HG03103 (cell line): ENCODE results near the gene TPPP.
"Not testable (repeated sequence)": the region's sequence is repeated elsewhere in the genome, so short reads cannot be mapped to it uniquely, and the experiment has no call there.

Experiments
- ATAC-seq: cut with Tn5 transposase; IDR thresholded peaks from one replicate; pipeline ENCODE4 v1.9.1; 2021; ENCODE audit warnings: low read depth; ENCODE audit not compliant: unreplicated experiment

The TPPP gene

GRCh38 chr5:679166-679895 lies 13.8 kb downstream of the TPPP start:
- not testable (repeated sequence) for ATAC-seq

- not testable (repeated sequence) for ATAC-seq
Observed at GRCh38 chr5:678521-678920, 14.6 kb downstream of the TPPP start.

- no peak for ATAC-seq
Observed at GRCh38 chr5:677131-678101, 15.7 kb downstream of the TPPP start.

- ATAC-seq: no peak
Observed at GRCh38 chr5:676699-677076, 16.5 kb downstream of the TPPP start.

GRCh38 chr5:675871-676698 lies 17.1 kb downstream of the TPPP start:
- no peak for ATAC-seq

- ATAC-seq: no peak
Observed at GRCh38 chr5:675111-675870, 17.9 kb downstream of the TPPP start.

GRCh38 chr5:674630-675011 lies 18.5 kb downstream of the TPPP start:
- ATAC-seq: no peak

- ATAC-seq: no peak
Observed at GRCh38 chr5:673831-674629, 19.1 kb downstream of the TPPP start.

- ATAC-seq: no peak
Observed at GRCh38 chr5:673161-673830, 19.9 kb downstream of the TPPP start.

- ATAC-seq: no peak
Observed at GRCh38 chr5:672329-673160, 20.6 kb downstream of the TPPP start.

GRCh38 chr5:671459-672328 lies 21.5 kb downstream of the TPPP start:
- peak; percentile 55 for ATAC-seq

GRCh38 chr5:670396-671270 lies 22.5 kb downstream of the TPPP start:
- no peak for ATAC-seq

- no peak for ATAC-seq
Observed at GRCh38 chr5:669842-670395, 23.2 kb downstream of the TPPP start.

- no peak for ATAC-seq
Observed at GRCh38 chr5:669111-669841, 23.9 kb downstream of the TPPP start.
